Liver (tissue), 3 donors: ENCODE results near the gene MPV17L.
"Not testable (repeated sequence)": the region's sequence is repeated elsewhere in the genome, so short reads cannot be mapped to it uniquely, and the experiment has no call there.

Experiments used
- GABPA ChIP-seq, 2 donors: IDR thresholded peaks in 1 of 2; conservative IDR thresholded peaks in 1 of 2; 2 replicates each; pipeline ENCODE4 v1.6.1; 2016; ENCODE audit warnings: antibody characterized with exemption in 2 of 2, mild to moderate bottlenecking in 1 of 2, moderate library complexity in 1 of 2
- HNF4A ChIP-seq, 2 donors: conservative IDR thresholded peaks; 2 replicates each; pipeline ENCODE4 v1.6.1; 2016; ENCODE audit warnings: antibody characterized with exemption in 2 of 2, mild to moderate bottlenecking in 2 of 2
- JUND ChIP-seq, 2 donors: IDR thresholded peaks; 2 replicates each; pipeline ENCODE4 v1.6.1; 2016; ENCODE audit warnings: antibody characterized with exemption in 2 of 2
- YY1 ChIP-seq: IDR thresholded peaks from 2 replicates; pipeline ENCODE4 v1.6.1; 2016; ENCODE audit warnings: antibody characterized with exemption, mild to moderate bottlenecking
- TF ChIP-seq, protein P1 (sequence below): fragments of 150-350 bp; IDR thresholded peaks from 2 replicates; pipeline ENCODE4 v1.5.1; 2017; ENCODE audit warnings: improper control_type of control experiment, low read depth, low read length; ENCODE audit not compliant: missing input control
- TF ChIP-seq, protein P2 (sequence below): IDR thresholded peaks from 2 replicates; pipeline ENCODE4 v1.6.1; 2016; ENCODE audit warnings: antibody characterized with exemption, mild to moderate bottlenecking
- donor health status: healthy.
- donor health status: healthy.

DNA sequence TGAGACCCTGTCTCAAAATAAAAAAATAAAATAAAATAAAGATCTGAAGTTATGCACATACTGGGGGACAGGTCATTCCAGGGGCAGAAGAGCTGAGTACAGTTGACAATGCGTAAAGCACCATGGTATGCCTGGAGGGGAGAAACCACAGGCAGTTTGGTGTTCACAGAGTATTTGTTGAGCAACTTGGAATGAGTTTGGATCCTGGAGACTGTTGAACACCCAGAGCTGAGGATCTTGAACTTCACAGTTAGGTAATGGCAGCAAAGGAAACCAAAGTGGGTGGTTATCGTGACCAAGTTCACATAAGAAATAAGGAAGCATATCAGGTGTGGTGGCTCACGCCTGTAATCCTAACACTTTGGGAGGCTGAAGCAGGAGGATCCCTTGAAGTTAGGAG, 8.5 kb downstream of the MPV17L start:
- TF ChIP-seq, protein P1, sequence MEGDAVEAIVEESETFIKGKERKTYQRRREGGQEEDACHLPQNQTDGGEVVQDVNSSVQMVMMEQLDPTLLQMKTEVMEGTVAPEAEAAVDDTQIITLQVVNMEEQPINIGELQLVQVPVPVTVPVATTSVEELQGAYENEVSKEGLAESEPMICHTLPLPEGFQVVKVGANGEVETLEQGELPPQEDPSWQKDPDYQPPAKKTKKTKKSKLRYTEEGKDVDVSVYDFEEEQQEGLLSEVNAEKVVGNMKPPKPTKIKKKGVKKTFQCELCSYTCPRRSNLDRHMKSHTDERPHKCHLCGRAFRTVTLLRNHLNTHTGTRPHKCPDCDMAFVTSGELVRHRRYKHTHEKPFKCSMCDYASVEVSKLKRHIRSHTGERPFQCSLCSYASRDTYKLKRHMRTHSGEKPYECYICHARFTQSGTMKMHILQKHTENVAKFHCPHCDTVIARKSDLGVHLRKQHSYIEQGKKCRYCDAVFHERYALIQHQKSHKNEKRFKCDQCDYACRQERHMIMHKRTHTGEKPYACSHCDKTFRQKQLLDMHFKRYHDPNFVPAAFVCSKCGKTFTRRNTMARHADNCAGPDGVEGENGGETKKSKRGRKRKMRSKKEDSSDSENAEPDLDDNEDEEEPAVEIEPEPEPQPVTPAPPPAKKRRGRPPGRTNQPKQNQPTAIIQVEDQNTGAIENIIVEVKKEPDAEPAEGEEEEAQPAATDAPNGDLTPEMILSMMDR = not testable (repeated sequence)
- TF ChIP-seq, protein P2, sequence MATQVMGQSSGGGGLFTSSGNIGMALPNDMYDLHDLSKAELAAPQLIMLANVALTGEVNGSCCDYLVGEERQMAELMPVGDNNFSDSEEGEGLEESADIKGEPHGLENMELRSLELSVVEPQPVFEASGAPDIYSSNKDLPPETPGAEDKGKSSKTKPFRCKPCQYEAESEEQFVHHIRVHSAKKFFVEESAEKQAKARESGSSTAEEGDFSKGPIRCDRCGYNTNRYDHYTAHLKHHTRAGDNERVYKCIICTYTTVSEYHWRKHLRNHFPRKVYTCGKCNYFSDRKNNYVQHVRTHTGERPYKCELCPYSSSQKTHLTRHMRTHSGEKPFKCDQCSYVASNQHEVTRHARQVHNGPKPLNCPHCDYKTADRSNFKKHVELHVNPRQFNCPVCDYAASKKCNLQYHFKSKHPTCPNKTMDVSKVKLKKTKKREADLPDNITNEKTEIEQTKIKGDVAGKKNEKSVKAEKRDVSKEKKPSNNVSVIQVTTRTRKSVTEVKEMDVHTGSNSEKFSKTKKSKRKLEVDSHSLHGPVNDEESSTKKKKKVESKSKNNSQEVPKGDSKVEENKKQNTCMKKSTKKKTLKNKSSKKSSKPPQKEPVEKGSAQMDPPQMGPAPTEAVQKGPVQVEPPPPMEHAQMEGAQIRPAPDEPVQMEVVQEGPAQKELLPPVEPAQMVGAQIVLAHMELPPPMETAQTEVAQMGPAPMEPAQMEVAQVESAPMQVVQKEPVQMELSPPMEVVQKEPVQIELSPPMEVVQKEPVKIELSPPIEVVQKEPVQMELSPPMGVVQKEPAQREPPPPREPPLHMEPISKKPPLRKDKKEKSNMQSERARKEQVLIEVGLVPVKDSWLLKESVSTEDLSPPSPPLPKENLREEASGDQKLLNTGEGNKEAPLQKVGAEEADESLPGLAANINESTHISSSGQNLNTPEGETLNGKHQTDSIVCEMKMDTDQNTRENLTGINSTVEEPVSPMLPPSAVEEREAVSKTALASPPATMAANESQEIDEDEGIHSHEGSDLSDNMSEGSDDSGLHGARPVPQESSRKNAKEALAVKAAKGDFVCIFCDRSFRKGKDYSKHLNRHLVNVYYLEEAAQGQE = not testable (repeated sequence)
- not testable (repeated sequence) for TF ChIP-seq JUND (IDR thresholded peaks at IDR 0.05); YY1; HNF4A (conservative IDR thresholded peaks at IDR 0.05); GABPA (IDR thresholded peaks at IDR 0.05 in 1 of 2, conservative IDR thresholded peaks at IDR 0.05 in 1 of 2)
